KOPT-K1 (cell line): ENCODE data around the gene ARHGAP27.

Source experiments
- H3K27ac ChIP-seq: fragments of 200-600 bp; sonication (generic); 2 replicates; pipeline ENCODE4 v1.5.1; 2016; ENCODE audit warnings: antibody characterized with exemption, mild to moderate bottlenecking, low read depth, low read length; ENCODE audit not compliant: poor library complexity, severe bottlenecking
- H3K36me3 ChIP-seq: fragments of 200-600 bp; sonication (generic); 2 replicates; pipeline ENCODE4 v1.5.1; 2017; ENCODE audit warnings: antibody characterized with exemption, mild to moderate bottlenecking, low read length, moderate library complexity; ENCODE audit not compliant: insufficient read depth
- H3K9me3 ChIP-seq: fragments of 200-600 bp; sonication (generic); 2 replicates; pipeline ENCODE4 v1.5.1; 2017; ENCODE audit warnings: antibody characterized with exemption, low read length, mild to moderate bottlenecking; ENCODE audit not compliant: insufficient read depth, poor library complexity, severe bottlenecking

The ARHGAP27 gene

GRCh38 chr17:45408611-45409421 is 23.9 kb downstream of the ARHGAP27 start:
- H3K27ac ChIP-seq, result peak overlapping the region; percentile 99
- peaks cover 41% of the 10 kb centered on the region for H3K36me3 ChIP-seq
- no peaks in the 10 kb centered on the region for H3K9me3 ChIP-seq

GRCh38 chr17:45406107-45406506 is 26.6 kb downstream of the ARHGAP27 start:
- Histone ChIP-seq H3K27ac (no peak overlapping the region), H3K36me3 (peaks cover 69% of the 10 kb centered on the region), H3K9me3 (no peaks in the 10 kb centered on the region)

DNA sequence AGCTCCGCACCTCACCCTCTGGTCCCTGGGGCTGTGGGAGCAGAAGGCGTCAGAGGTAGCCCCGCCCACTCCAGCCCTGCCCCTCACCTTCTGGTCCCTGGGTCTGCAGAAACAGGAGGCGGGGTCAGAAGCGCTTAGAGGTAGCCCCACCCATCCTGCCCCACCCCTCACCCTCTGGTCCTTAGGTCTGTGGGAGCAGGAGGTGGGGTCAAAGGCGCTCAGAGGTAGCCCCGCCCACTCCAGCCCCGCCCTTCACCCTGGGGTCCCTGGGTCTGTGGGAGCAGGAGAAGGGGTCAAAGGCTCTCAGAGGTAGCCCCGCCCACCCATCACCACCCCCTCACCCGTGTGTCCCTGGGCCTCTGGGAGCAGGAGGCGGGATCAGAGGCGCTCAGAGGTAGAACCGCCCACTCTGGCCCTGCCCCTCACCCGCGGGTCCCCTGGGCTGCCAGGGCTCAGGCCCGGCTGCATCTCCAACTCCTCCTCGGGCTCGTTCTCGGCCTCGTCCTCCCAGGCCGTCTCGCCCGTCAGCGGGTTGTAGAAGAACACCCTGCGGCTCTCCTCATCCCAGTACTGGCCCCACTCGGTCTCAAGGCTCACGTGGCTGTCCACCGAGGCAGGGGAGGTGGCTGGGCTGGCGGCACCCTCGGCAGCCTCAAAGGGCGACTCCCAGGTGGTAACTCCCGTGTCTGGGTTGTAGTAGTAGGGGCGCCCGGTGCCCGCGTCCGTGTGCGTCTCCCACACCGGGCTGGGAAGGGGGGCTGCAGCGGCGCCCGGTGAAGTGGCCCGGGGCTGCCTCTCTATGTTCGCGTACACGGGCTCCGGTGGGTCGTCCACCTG is 27.2 kb downstream of the ARHGAP27 start:
- Histone ChIP-seq H3K27ac (no peak overlapping the region), H3K9me3 (no peaks in the 10 kb centered on the region), H3K36me3 (peaks cover 75% of the 10 kb centered on the region)

GRCh38 chr17:45404870-45405249 is 27.8 kb downstream of the ARHGAP27 start:
- H3K36me3 ChIP-seq, result peaks cover 81% of the 10 kb centered on the region
- no peaks in the 10 kb centered on the region for H3K9me3 ChIP-seq

DNA sequence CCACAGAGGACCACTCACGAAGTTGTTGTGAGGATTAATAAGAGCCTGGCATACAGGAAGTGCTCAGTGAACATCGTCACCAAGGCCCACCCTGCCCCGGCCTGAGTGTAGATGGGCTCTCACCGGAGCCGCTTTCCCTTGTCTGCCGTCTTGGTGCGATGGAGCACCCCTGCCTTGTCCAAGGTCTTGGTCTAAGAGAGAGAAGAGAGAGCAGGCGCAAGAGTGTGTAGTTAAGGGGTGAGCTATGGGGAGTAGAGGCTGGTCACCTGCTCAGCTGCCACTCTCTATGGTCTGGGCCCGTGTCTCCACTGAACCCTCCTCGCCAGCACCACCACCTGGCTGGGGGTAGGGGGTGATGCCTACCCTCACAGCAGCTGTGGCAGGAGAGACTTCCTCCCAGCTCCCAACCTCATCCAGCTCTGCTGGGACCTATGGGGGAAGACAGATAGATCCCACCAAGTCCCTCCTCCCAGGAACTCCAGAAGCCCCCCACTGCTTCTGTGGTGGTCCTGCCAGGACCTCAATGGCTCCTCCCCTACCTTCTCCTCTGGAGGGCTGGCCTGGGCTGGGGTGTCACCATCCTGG is 28.7 kb downstream of the ARHGAP27 start:
- no peaks in the 10 kb centered on the region for H3K9me3 ChIP-seq
- H3K27ac ChIP-seq, result no peak overlapping the region
- peaks cover 88% of the 10 kb centered on the region for H3K36me3 ChIP-seq

More at GRCh38 chr17:45404870-45405249, 27.8 kb downstream of the ARHGAP27 start:
- H3K27ac ChIP-seq, result no peak overlapping the region

- Histone ChIP-seq H3K27ac (no peak overlapping the region), H3K36me3 (peaks cover 92% of the 10 kb centered on the region)
These were observed 29.8 kb downstream of the ARHGAP27 start for GRCh38 chr17:45402916-45403315.

DNA sequence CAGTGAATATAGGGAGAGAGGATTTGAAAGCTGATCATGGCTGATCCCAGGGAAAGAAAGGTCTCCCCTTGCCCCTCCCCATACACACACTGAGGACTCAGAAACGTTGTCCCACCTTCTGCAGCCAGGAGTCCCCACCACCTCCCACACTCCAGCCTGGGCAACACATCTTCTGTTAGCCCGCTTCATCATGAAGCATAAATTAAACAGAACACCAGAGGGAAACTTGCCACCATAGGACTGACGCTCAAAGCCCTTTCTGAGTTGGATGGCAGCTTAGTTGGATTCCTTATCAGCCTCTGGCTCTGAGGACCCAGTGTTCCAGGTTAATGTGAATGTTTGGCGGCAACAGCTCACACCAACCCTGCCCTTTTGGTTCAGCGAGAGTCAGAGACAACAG is 33.9 kb downstream of the ARHGAP27 start:
- Histone ChIP-seq H3K36me3 (peaks cover 100% of the 10 kb centered on the region), H3K9me3 (no peaks in the 10 kb centered on the region), H3K27ac (no peak overlapping the region)

More at GRCh38 chr17:45402916-45403315, 29.8 kb downstream of the ARHGAP27 start:
- H3K9me3 ChIP-seq, result no peaks in the 10 kb centered on the region

GRCh38 chr17:45397796-45398195 is 34.9 kb downstream of the ARHGAP27 start:
- peaks cover 97% of the 10 kb centered on the region for H3K36me3 ChIP-seq
- no peak overlapping the region for H3K27ac ChIP-seq
- no peaks in the 10 kb centered on the region for H3K9me3 ChIP-seq

DNA sequence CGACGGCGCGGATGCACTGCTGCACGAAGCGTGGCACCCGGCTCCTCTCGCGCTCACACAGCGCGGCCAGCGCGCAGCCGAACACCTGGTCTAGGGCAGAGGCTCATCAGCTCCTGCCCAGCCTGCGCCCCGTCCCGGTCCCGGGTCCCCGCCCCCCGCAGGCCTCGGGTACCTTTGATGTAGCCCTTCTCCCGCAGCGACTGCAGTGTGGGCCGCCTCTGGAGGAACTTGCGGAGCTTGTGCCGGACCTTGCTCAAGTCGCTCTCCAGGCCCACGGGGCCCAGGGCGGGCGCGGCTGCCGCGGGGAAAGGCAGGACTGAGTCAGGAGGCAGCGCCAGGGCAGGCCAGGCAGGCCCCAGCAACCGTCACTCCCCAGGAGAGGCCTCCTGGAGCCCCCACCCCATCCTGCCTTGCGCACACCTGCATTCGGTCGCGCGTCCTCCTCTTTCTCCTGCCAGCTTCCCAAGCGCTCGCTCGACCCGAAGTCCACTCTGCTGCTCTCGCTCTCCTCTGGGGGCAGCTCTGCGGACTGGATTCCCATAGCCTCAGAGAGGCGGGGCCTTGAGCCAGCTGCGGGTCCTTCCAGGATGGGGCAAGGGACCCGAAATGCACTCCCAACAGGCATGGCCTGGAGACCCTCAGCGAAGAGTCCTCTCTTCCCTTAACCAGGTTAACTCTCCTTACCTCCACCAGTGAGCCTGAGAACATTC is 36.0 kb downstream of the ARHGAP27 start:
- Histone ChIP-seq H3K9me3 (no peaks in the 10 kb centered on the region), H3K27ac (no peak overlapping the region), H3K36me3 (peaks cover 86% of the 10 kb centered on the region)

GRCh38 chr17:45395569-45396415 is 36.9 kb downstream of the ARHGAP27 start:
- Histone ChIP-seq H3K9me3 (no peaks in the 10 kb centered on the region), H3K36me3 (peaks cover 77% of the 10 kb centered on the region), H3K27ac (no peak overlapping the region)

DNA sequence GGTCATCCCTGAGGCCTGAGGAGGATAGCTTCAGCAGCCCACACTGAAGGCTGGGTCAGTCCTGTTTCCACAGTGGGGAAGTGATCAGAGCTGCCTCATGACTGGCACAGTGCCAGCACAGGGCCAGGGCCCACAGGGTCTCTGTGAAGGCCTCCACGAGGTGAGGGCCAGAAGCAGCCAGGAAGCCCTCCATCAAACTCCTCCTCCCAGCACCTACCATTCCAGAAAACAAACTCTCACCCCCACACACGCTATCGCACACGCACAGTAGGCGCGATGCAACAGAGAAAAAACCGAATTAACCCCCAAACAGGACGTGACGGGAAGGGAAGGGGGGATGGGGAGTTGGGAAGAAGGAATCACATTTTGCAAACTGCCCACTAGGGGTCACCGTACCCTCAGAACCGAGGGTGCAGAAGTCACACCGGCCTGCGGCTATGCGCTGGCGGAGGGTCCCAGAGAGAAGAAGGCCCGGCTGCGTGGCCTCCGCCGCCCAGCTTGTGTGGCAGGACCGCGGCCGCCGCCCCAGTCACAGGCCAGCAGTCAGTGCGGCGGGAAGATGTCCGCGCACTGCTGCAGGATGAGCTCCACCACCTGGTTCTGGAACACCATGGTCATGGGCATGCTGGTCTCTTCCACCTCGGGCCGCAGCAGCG is 37.6 kb downstream of the ARHGAP27 start:
- Histone ChIP-seq H3K36me3 (peaks cover 70% of the 10 kb centered on the region), H3K9me3 (no peaks in the 10 kb centered on the region), H3K27ac (no peak overlapping the region)

GRCh38 chr17:45394564-45394912 is 38.1 kb downstream of the ARHGAP27 start:
- Histone ChIP-seq H3K27ac (no peak overlapping the region), H3K36me3 (peaks cover 65% of the 10 kb centered on the region), H3K9me3 (no peaks in the 10 kb centered on the region)

GRCh38 chr17:45394091-45394490 is 38.6 kb downstream of the ARHGAP27 start:
- Histone ChIP-seq H3K9me3 (no peaks in the 10 kb centered on the region), H3K27ac (no peak overlapping the region), H3K36me3 (peaks cover 60% of the 10 kb centered on the region)

- no peaks in the 10 kb centered on the region for H3K9me3 ChIP-seq
- no peak overlapping the region for H3K27ac ChIP-seq
- H3K36me3 ChIP-seq, result peaks cover 53% of the 10 kb centered on the region
These were observed 39.3 kb downstream of the ARHGAP27 start for GRCh38 chr17:45393411-45393810.
